CD4-positive, alpha-beta T cell (primary cell): Measurements from ENCODE around the gene MIA2. TPM values are rescaled to one million over a fixed set of nuclear protein-coding genes. Genes with fewer than 3 reads are reported as not detected.
"Not testable (repeated sequence)": the region's sequence is repeated elsewhere in the genome, so short reads cannot be mapped to it uniquely, and the experiment has no call there.

Source experiments
- ATAC-seq: fragments of 200-7000 bp; cut with Tn5 transposase; one replicate; pipeline ENCODE4 v1.10.0; 2022; ENCODE audit warnings: mild to moderate bottlenecking; ENCODE audit not compliant: poor library complexity
- CTCF ChIA-PET: fragments of 350-600 bp; sonication (Branson Sonifier 250); formaldehyde crosslinking; loops from one replicate; lab custom pipeline; 2021; ENCODE audit warnings: antibody characterized with exemption, inconsistent platforms; lab: Charles Lee
- POLR2A ChIA-PET: fragments of 350-600 bp; sonication (Branson Sonifier 250); formaldehyde crosslinking; loops from one replicate; lab custom pipeline; 2021; ENCODE audit warnings: antibody characterized with exemption, inconsistent platforms; lab: Charles Lee
- DNase-seq, 14 experiments: peaks; one replicate each; pipeline ENCODE4 v3.0.0-alpha.2; 2013 to 2020; ENCODE audit warnings: mixed read lengths in 2 of 14
- H3K27ac ChIP-seq, 2 donors: one replicate each; pipeline versions ENCODE4 v1.5.1 to v1.7.0; 2013; ENCODE audit warnings: low read length in 2 of 2, low read depth in 1 of 2, mild to moderate bottlenecking in 1 of 2
- H3K27me3 ChIP-seq, 2 experiments: 1 replicate in 1 of 2; 2 replicates in 1 of 2; pipeline versions ENCODE4 v1.6.1 to v1.7.0; 2013; ENCODE audit warnings: low read length in 2 of 2, control low read depth in 1 of 2, mild to moderate bottlenecking in 1 of 2, moderate library complexity in 1 of 2; ENCODE audit not compliant: insufficient read depth in 2 of 2, control insufficient read depth in 1 of 2
- H3K36me3 ChIP-seq: one replicate; pipeline ENCODE4 v1.6.1; 2013; ENCODE audit warnings: low read length, control low read depth; ENCODE audit not compliant: insufficient read depth
- H3K4me1 ChIP-seq: one replicate; pipeline ENCODE4 v1.6.1; 2013; ENCODE audit warnings: low read length, control low read depth; ENCODE audit not compliant: insufficient read depth
- H3K4me3 ChIP-seq: one replicate; pipeline ENCODE4 v1.5.1; 2013; ENCODE audit warnings: mild to moderate bottlenecking, low read length, moderate library complexity
- H3K9me3 ChIP-seq, 2 experiments: 1 replicate in 1 of 2; 2 replicates in 1 of 2; pipeline versions ENCODE4 v1.6.1 to v1.7.0; 2013; ENCODE audit warnings: low read length in 2 of 2, mild to moderate bottlenecking in 2 of 2, control low read depth in 1 of 2, moderate library complexity in 1 of 2; ENCODE audit not compliant: control insufficient read depth in 1 of 2, insufficient read depth in 1 of 2
- H3K27ac Mint-ChIP-seq: one replicate; pipeline ENCODE4 v1.8.0; 2020; ENCODE audit warnings: mixed read lengths
- H3K27me3 Mint-ChIP-seq: one replicate; pipeline ENCODE4 v1.8.0; 2021; ENCODE audit warnings: mixed read lengths
- H3K36me3 Mint-ChIP-seq: one replicate; pipeline ENCODE4 v1.8.0; 2021; ENCODE audit warnings: low read depth, mixed read lengths
- H3K4me1 Mint-ChIP-seq: one replicate; pipeline ENCODE4 v1.8.0; 2021; ENCODE audit warnings: low read depth, mixed read lengths
- H3K4me3 Mint-ChIP-seq: one replicate; pipeline ENCODE4 v1.8.0; 2020; ENCODE audit warnings: mild to moderate bottlenecking, mixed read lengths
- H3K9me3 Mint-ChIP-seq: one replicate; pipeline ENCODE4 v1.8.0; 2020; ENCODE audit warnings: mixed read lengths
- intact Hi-C, 2 experiments: fragments of 100-400 bp; cut with DNase I in 1 of 2; cut with micrococcal nuclease in 1 of 2; formaldehyde crosslinking; loops; one replicate each; pipeline versions ENCODE4 v1.15.1 to v1.9.0; 2023 to 2025; cut with DNase I, micrococcal nuclease
- total RNA-seq, 174 experiments: library from RNA in 2 of 174; stranded (reverse) in 2 of 174; gene quantifications; one replicate each; pipeline ENCODE4 v1.2.3 and lab custom pipeline; 2021 to 2026
- TF ChIP-seq, protein P1 (sequence below): fragments of 200-600 bp; IDR thresholded peaks from one replicate; pipeline ENCODE4 v1.8.0; 2022; ENCODE audit warnings: antibody characterized with exemption, mild to moderate bottlenecking

The MIA2 gene
- total RNA-seq, 2 experiments from 2014 or later: 21.1 to 24.1 TPM

- POLR2A ChIA-PET: interaction anchor here (0.6 kb wide), 1 partner anchor 633 kb away, joined by 3 read pairs; no protein-coding TSS in a partner anchor
- H3K9me3 Mint-ChIP-seq: peaks cover 6% of the 10 kb centered on the region
- H3K4me3 ChIP-seq: no peak overlapping the region
- H3K4me1 ChIP-seq: no peaks in the 10 kb centered on the region
- H3K9me3 ChIP-seq: no peaks in the 10 kb centered on the region
- CTCF ChIA-PET: interaction anchor here (0.9 kb wide), 1 partner anchor 14 kb away, joined by 3 read pairs; no protein-coding TSS in a partner anchor
- H3K36me3 Mint-ChIP-seq: no peaks in the 10 kb centered on the region
- H3K36me3 ChIP-seq: no peaks in the 10 kb centered on the region
- intact Hi-C loops: no loop called here
- ATAC-seq (no peak), DNase-seq (no peak)
- H3K27me3 Mint-ChIP-seq: no peaks in the 10 kb centered on the region
- H3K4me3 Mint-ChIP-seq: no peak overlapping the region
- H3K27ac Mint-ChIP-seq: no peak overlapping the region
- TF ChIP-seq, protein P1, sequence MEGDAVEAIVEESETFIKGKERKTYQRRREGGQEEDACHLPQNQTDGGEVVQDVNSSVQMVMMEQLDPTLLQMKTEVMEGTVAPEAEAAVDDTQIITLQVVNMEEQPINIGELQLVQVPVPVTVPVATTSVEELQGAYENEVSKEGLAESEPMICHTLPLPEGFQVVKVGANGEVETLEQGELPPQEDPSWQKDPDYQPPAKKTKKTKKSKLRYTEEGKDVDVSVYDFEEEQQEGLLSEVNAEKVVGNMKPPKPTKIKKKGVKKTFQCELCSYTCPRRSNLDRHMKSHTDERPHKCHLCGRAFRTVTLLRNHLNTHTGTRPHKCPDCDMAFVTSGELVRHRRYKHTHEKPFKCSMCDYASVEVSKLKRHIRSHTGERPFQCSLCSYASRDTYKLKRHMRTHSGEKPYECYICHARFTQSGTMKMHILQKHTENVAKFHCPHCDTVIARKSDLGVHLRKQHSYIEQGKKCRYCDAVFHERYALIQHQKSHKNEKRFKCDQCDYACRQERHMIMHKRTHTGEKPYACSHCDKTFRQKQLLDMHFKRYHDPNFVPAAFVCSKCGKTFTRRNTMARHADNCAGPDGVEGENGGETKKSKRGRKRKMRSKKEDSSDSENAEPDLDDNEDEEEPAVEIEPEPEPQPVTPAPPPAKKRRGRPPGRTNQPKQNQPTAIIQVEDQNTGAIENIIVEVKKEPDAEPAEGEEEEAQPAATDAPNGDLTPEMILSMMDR: no peak
- no peaks in the 10 kb centered on the region for H3K27me3 ChIP-seq
- no peaks in the 10 kb centered on the region for H3K4me1 Mint-ChIP-seq
- H3K27ac ChIP-seq: no peak overlapping the region
These were observed 25.2 kb downstream of the MIA2 start for GRCh38 chr14:39258782-39259545.

GRCh38 chr14:39260161-39260560 lies 26.4 kb downstream of the MIA2 start:
- H3K36me3 ChIP-seq, H3K4me1 Mint-ChIP-seq, H3K36me3 Mint-ChIP-seq, H3K4me1 ChIP-seq, CTCF ChIA-PET, H3K9me3 Mint-ChIP-seq, H3K27me3 Mint-ChIP-seq, H3K27me3 ChIP-seq, H3K4me3 Mint-ChIP-seq, H3K9me3 ChIP-seq, H3K27ac Mint-ChIP-seq, ATAC-seq, H3K4me3 ChIP-seq, POLR2A ChIA-PET, H3K27ac ChIP-seq, DNase-seq, intact Hi-C loops: not testable (repeated sequence)

- H3K27me3 ChIP-seq, H3K36me3 ChIP-seq, POLR2A ChIA-PET, intact Hi-C loops, H3K4me1 ChIP-seq, H3K27me3 Mint-ChIP-seq, DNase-seq, H3K9me3 Mint-ChIP-seq, ATAC-seq, CTCF ChIA-PET, H3K36me3 Mint-ChIP-seq, H3K27ac ChIP-seq, H3K27ac Mint-ChIP-seq, H3K4me3 ChIP-seq, H3K4me3 Mint-ChIP-seq, H3K9me3 ChIP-seq: not testable (repeated sequence)
- peaks cover 18% of the 10 kb centered on the region for H3K4me1 Mint-ChIP-seq
These were observed 28.5 kb downstream of the MIA2 start for GRCh38 chr14:39262214-39262613.

- H3K27ac Mint-ChIP-seq: no peak overlapping the region
- intact Hi-C loops: no loop called here
These were observed 30.3 kb downstream of the MIA2 start for GRCh38 chr14:39264057-39264456.

More at GRCh38 chr14:39264057-39264456, 30.3 kb downstream of the MIA2 start:
- Histone ChIP-seq H3K9me3 (no peaks in the 10 kb centered on the region), H3K27ac (no peak overlapping the region), H3K4me3 (no peak overlapping the region), H3K27me3 (no peaks in the 10 kb centered on the region), H3K4me1 (peaks cover 14% of the 10 kb centered on the region), H3K36me3 (no peaks in the 10 kb centered on the region)
- Mint-ChIP-seq H3K36me3 (peaks cover 9% of the 10 kb centered on the region), H3K9me3 (peaks cover 2% of the 10 kb centered on the region), H3K27me3 (no peaks in the 10 kb centered on the region), H3K4me1 (peaks cover 34% of the 10 kb centered on the region), H3K4me3 (no peak overlapping the region)
- TF ChIP-seq, protein P1: no peak
- CTCF ChIA-PET: no interaction called here
- POLR2A ChIA-PET: interaction anchor here (0.9 to 1.3 kb wide), 4 partner anchors 10 to 168 kb away, joined by 3 to 5 read pairs (median 3); partner anchors contain the start of gene FBXO33
- ATAC-seq (no peak), DNase-seq (no peak)
